Peyer's patch (tissue), 4 donors: ENCODE results near the gene ING4. TPM values are rescaled to one million over a fixed set of nuclear protein-coding genes. Genes with fewer than 3 reads are reported as not detected.
A peak's percentile ranks its signal among the peaks of the same experiment; 100 is the strongest.

Experiments used
- DNase-seq, 3 donors: peaks; one replicate each; pipeline ENCODE4 v3.0.0-alpha.2; 2017 to 2019
- H3K27ac ChIP-seq, 4 donors: fragments of 200-600 bp; sonication (generic); one replicate each; pipeline ENCODE4 v1.5.1; 2016 to 2019
- H3K27me3 ChIP-seq, 2 donors: fragments of 200-600 bp; sonication (generic); one replicate each; pipeline ENCODE4 v1.5.1; 2019
- H3K36me3 ChIP-seq, 3 donors: fragments of 200-600 bp; sonication (generic); one replicate each; pipeline ENCODE4 v1.5.1; 2016 to 2019
- H3K4me1 ChIP-seq, 4 donors: fragments of 200-600 bp; sonication (generic); one replicate each; pipeline ENCODE4 v1.5.1; 2016 to 2019
- H3K4me3 ChIP-seq, 4 donors: fragments of 200-600 bp; sonication (generic); 1 replicate in 3 of 4; 2 replicates in 1 of 4; pipeline ENCODE4 v1.5.1; 2016 to 2019; ENCODE audit warnings: mild to moderate bottlenecking in 1 of 4
- H3K9me3 ChIP-seq, 4 donors: fragments of 200-600 bp; sonication (generic); one replicate each; pipeline ENCODE4 v1.5.1; 2016 to 2019; ENCODE audit warnings: mild to moderate bottlenecking in 1 of 4
- CTCF ChIP-seq, 6 experiments: fragments of 450-650 bp in 4 of 6; fragments of 200-600 bp in 2 of 6; sonication (generic) in 1 of 6; IDR thresholded peaks; one replicate each; pipeline ENCODE4 v1.5.1; 2017 to 2019; ENCODE audit warnings: antibody characterized with exemption in 6 of 6, mild to moderate bottlenecking in 3 of 6, moderate library complexity in 1 of 6
- POLR2A ChIP-seq, 2 donors: fragments of 450-650 bp; IDR thresholded peaks; one replicate each; pipeline ENCODE4 v1.5.1; 2017; ENCODE audit warnings: antibody characterized with exemption in 2 of 2, mild to moderate bottlenecking in 2 of 2, moderate library complexity in 2 of 2
- total RNA-seq, 4 donors: library from RNA; depleted of rRNA; stranded (reverse); fragments of >200 nt; gene quantifications; one replicate each; pipeline ENCODE4 v1.1.0, GENCODE V29; 2016

Gene ING4
- total RNA-seq, 4 donors from 2014 or later = 32.6 to 109 (median 45.4) TPM

- Histone ChIP-seq H3K9me3 (no peaks in the 10 kb centered on the region), H3K27ac (no peak overlapping the region), H3K4me3 (no peak overlapping the region), H3K4me1 (peaks cover 0 to 20% (median 17%) of the 10 kb centered on the region in 4 donors), H3K36me3 (no peaks in the 10 kb centered on the region), H3K27me3 (peaks cover 0 to 24% of the 10 kb centered on the region in 2 donors)
- no peak for TF ChIP-seq POLR2A (IDR thresholded peaks at IDR 0.05)
- TF ChIP-seq CTCF (IDR thresholded peaks at IDR 0.05) = no peak
- DNase-seq = peak in 1 of 3 donors; percentile 58
These were observed 34.0 kb upstream of the ING4 start for GRCh38 chr12:6696690-6697583.

GRCh38 chr12:6695313-6696045 lies 32.6 kb upstream of the ING4 start:
- H3K27ac ChIP-seq = no peak overlapping the region
- H3K36me3 ChIP-seq = no peaks in the 10 kb centered on the region
- H3K27me3 ChIP-seq = peaks cover 0 to 13% of the 10 kb centered on the region in 2 donors
- DNase-seq = no peak
- no peaks in the 10 kb centered on the region for H3K9me3 ChIP-seq
- H3K4me1 ChIP-seq = peaks cover 0 to 17% (median 9%) of the 10 kb centered on the region in 4 donors
- no peak overlapping the region for H3K4me3 ChIP-seq
- TF ChIP-seq POLR2A (IDR thresholded peaks at IDR 0.05) (no peak), CTCF (IDR thresholded peaks at IDR 0.05) (no peak)

- Histone ChIP-seq H3K9me3 (no peaks in the 10 kb centered on the region), H3K36me3 (no peaks in the 10 kb centered on the region), H3K4me1 (peaks cover 0 to 16% (median 1%) of the 10 kb centered on the region in 4 donors), H3K4me3 (no peak overlapping the region), H3K27ac (no peak overlapping the region), H3K27me3 (peaks cover 0 to 13% of the 10 kb centered on the region in 2 donors)
- DNase-seq = no peak
- TF ChIP-seq POLR2A (IDR thresholded peaks at IDR 0.05) (no peak), CTCF (IDR thresholded peaks at IDR 0.05) (no peak)
These were observed 31.8 kb upstream of the ING4 start for GRCh38 chr12:6694701-6695100.

- Histone ChIP-seq H3K27ac (no peak overlapping the region), H3K36me3 (no peaks in the 10 kb centered on the region), H3K9me3 (no peaks in the 10 kb centered on the region), H3K4me3 (no peak overlapping the region), H3K4me1 (peaks cover 0 to 15% (median 0%) of the 10 kb centered on the region in 4 donors), H3K27me3 (peaks cover 0 to 6% of the 10 kb centered on the region in 2 donors)
- DNase-seq = no peak
- no peak for TF ChIP-seq CTCF (IDR thresholded peaks at IDR 0.05)
- no peak for TF ChIP-seq POLR2A (IDR thresholded peaks at IDR 0.05)
These were observed 31.0 kb upstream of the ING4 start for GRCh38 chr12:6693832-6694355.

- H3K4me3 ChIP-seq = no peak overlapping the region
- H3K27me3 ChIP-seq = no peaks in the 10 kb centered on the region
- H3K27ac ChIP-seq = no peak overlapping the region
- H3K4me1 ChIP-seq = peaks cover 0 to 21% (median 5%) of the 10 kb centered on the region in 4 donors
- no peak for DNase-seq
- no peaks in the 10 kb centered on the region for H3K36me3 ChIP-seq
- no peaks in the 10 kb centered on the region for H3K9me3 ChIP-seq
- TF ChIP-seq CTCF (IDR thresholded peaks at IDR 0.05) (no peak), POLR2A (IDR thresholded peaks at IDR 0.05) (no peak)
These were observed 30.0 kb upstream of the ING4 start for GRCh38 chr12:6692888-6693287.
